HG02938 (cell line): Measurements from ENCODE around the gene MKRN2.
"Not testable (repeated sequence)": the region's sequence is repeated elsewhere in the genome, so short reads cannot be mapped to it uniquely, and the experiment has no call there.

Source experiments
- ATAC-seq: cut with Tn5 transposase; IDR thresholded peaks from one replicate; pipeline ENCODE4 v1.9.1; 2021; ENCODE audit warnings: mild to moderate bottlenecking, moderate library complexity; ENCODE audit not compliant: unreplicated experiment

Gene MKRN2

GRCh38 chr3:12586403-12586802, 29.5 kb downstream of the MKRN2 start:
- no peak for ATAC-seq

GRCh38 chr3:12588039-12589009, 31.4 kb downstream of the MKRN2 start:
- ATAC-seq = no peak

DNA sequence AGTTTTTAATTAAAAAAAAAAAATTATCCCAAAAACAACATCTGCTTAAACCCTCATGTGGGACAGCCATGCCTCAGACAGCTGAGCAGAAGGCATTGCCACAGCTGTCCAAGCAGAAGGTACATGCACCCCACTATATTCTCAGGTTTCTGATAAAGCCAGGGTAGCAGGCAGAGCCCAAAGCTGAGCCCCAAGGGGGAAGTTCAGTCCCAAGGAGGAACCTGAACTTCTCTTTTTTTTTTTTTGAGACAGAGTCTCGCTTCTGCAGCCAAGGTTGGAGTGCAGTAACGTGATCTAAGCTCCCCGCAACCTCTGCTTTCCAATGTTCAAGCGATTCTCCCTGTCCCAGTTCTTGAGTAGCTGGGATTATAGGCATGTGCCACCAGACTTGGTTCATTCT, 33.2 kb downstream of the MKRN2 start:
- no peak for ATAC-seq

GRCh38 chr3:12591456-12591855, 34.6 kb downstream of the MKRN2 start:
- ATAC-seq = no peak

GRCh38 chr3:12591997-12592715, 35.3 kb downstream of the MKRN2 start:
- no peak for ATAC-seq

DNA sequence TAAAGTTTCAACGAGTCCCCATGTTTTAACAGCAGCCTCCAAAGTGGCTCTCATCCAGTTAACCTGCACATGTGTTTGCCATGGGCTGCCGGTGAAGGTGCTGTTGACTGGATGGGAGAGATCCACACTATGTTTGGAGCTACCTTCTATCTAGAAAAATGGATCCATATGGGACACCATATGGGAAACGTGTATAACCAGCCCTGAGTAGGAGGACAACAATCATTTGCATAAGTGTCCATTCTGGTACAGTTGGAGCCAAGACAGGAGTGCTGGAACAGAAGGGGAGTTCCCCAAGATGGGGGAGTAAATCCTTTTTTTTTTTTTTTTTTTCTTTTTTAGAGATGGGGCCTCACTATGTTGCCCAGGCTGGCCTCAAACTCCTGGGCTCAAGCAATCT, 36.6 kb downstream of the MKRN2 start:
- no peak for ATAC-seq

GRCh38 chr3:12598890-12599289, 42.0 kb downstream of the MKRN2 start:
- no peak for ATAC-seq

GRCh38 chr3:12601072-12601471, 44.2 kb downstream of the MKRN2 start:
- ATAC-seq = no peak

- ATAC-seq = no peak
Measured at GRCh38 chr3:12603969-12604368, 47.1 kb downstream of the MKRN2 start.

DNA sequence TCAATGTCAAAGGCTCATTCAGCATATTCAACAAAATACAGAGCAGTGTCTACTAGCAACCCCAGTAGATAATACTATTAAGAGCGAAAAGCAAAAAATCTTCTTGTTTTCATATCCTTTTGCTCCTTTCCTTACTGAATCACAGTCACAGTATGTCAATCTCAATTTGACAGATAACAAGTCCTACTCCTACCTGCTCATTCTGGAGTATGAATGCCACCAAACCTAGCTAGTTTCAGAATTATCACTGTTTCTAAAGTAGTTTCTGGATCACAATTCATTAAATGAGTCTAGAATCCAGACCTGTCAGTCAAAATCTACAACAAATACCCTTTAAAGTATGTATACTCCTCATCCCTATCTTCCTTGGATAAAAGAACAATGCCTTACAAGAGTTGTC, 51.5 kb downstream of the MKRN2 start:
- ATAC-seq = no peak

DNA sequence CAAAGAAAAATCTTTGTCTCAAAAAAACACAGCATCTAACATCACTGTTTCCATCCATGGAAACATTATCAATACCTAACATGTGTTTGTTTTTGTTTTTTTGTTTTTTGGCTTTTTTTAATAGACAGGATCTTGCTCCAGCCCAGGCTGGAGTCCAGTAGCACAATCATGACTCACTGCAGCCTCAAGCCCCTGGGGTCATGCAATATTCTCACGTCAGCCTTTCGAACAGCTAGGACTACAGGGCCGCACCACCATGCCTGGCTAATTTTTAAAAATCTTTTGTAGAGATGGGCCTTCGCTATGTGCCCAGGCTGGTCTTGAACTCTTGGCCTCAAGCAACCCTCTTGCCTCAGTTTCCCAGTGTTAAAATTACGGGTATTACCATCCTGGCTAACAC, 54.2 kb downstream of the MKRN2 start:
- ATAC-seq = no peak

DNA sequence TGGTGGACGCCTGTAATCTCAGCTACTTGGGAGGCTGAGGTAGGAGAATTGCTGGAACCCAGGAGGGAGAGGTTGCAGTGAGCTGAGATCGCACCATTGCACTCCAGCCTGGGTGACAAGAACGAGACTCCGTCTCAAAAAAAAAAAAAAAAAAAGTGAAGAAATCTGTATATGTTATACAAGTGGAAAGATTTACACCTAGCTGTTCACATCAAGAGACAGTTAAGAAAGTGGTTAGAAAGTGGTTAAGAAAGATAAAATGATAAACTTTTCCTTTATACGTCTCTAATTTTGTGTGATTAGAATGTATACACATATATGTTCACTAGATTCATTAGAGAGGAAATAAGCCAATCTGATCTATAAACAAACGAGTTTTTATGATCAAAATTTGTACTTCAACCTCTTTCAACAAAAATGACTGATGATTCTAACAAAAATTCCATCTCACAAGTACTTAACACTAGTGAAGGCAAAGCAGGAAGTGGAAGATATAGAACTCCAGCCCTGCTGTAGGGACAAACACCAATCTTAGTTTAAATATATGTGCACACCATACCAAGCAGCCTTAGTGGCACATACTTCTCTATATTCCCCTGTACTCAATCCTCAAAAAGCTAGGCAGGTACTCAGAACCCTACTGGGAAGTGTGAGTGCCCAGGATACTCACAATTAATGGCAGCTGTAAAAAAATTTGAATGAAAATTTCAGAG, 55.8 kb downstream of the MKRN2 start:
- ATAC-seq = no peak

- ATAC-seq = no peak
Measured at GRCh38 chr3:12613250-12613649, 56.4 kb downstream of the MKRN2 start.

DNA sequence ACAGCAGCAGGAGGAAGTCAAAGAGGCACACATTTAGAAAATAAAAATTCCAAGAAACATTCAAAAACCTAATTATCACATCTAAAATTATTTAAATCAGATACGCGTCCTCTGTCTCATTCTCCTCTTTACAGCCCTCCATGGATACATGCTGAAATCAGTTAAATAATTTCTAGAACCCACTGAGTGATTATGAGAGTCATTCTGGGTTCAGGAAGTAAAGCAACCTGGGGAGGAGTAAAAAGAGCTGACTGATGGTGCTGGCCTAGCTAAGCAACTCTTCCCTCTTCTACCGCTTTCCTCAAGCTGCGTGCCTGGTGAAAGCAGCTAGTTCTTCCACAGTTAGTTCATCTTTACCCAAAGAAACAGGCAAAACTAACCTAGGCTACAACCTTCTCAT, 58.4 kb downstream of the MKRN2 start:
- ATAC-seq = no peak

DNA sequence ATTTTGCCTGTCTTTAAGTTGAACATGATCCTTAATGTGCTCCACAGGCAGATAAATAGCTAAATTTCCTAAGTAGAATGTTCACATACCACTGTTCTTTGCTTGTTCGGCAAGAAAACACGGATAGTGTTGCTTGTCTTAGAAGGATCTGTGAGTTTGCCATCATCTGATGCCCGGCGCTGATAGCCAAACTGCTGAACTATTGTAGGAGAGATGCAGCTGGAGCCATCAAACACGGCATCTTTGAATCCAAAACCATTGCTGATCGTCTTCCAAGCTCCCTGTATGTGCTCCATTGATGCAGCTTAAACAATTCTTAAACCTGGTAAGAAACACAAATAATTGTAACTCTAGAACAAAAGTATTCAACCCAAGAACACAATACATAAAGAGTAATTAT, 61.5 kb downstream of the MKRN2 start:
- ATAC-seq = no peak

- no peak for ATAC-seq
Measured at GRCh38 chr3:12620305-12620704, 63.4 kb downstream of the MKRN2 start.

DNA sequence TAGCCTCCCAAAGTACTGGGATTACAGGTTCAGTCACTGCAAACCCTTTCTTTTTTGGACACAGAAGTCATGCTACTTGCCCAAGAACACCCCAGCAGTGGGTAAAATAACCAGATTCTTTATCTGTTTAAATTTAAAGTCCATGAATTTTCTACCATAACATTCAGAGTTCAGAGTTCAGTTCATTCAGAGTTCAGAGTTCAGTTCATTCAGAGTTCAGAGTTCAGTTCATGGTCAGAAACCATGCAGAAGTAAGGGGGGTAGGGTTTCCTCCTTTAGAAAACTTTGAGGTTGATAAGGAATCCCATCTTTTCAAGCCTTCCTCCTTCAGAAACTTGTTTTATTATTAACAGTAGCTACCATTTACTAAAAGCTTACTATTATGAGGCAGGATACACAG, 63.8 kb downstream of the MKRN2 start:
- ATAC-seq = no peak

DNA sequence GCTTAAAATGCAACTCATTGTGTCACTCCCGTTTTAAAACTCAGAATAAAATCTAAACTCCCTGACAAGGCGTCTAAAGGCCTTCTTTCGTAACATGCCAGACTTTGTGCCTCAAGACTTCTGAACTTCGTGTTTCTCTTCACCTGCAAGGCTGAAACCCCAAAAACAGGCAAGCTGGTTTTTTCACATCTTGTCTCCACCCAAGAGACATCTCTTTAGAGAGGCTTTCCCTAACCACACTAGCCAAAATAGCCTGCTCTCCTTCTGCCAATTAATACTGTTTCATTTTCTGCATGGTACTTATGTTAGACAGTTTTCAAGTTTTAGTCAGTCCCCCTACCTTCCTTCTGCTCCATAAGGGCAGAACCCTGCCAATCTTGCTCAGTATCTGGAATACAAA, 65.4 kb downstream of the MKRN2 start:
- no peak for ATAC-seq

DNA sequence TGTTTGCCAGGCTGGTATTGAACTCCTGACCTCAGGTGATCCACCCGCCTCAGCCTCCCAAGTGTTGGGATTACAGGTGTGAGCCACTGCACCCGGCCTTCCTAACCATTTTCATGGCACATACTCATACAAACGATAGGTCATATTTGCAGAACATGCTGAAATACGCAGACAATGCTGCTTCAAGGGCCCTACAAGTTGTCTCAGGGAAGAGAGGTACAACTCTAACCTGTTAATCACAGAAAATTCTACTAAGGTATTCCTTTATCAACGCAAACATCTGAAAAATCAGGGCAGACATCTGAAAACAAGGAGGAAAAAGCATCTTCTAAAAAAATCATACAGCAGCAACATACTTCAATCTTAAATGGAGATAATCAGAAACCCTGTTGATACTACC, 67.2 kb downstream of the MKRN2 start:
- ATAC-seq = no peak

GRCh38 chr3:12624964-12625363, 68.1 kb downstream of the MKRN2 start:
- ATAC-seq = not testable (repeated sequence)

GRCh38 chr3:12627370-12627769, 70.5 kb downstream of the MKRN2 start:
- no peak for ATAC-seq

DNA sequence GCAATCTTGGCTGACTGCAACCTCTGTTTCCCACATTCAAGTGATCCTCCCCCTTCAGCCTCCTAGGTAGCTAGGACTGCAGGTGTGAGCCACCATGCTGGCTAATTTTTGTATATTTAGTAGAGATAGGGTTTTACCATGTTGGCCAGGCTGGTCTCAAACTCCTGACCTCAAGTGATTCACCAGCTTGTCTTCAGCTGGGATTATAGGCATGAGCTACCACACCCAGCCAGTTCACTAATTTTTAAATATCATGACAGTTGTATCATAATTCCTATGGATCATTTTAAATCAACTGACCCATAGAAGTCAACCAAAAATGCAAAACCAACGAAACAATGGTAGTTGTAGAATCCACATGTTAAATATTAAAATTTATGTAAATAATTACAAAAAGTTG, 71.9 kb downstream of the MKRN2 start:
- ATAC-seq = no peak
